Naive thymus-derived CD4-positive, alpha-beta T cell (primary cell): ENCODE results near the gene FCGR1A. TPM values are rescaled to one million over a fixed set of nuclear protein-coding genes. Genes with fewer than 3 reads are reported as not detected.
"Not testable (repeated sequence)": the region's sequence is repeated elsewhere in the genome, so short reads cannot be mapped to it uniquely, and the experiment has no call there.

Experiments used
- ATAC-seq: fragments of 150-1000 bp; cut with Tn5 transposase; 2 replicates; pipeline ENCODE4 v1.10.0; 2021; ENCODE audit warnings: mild to moderate bottlenecking, moderate library complexity
- CTCF ChIA-PET: fragments of 350-600 bp; sonication (Branson Sonifier 250); formaldehyde crosslinking; loops from one replicate; lab custom pipeline; 2021; ENCODE audit warnings: antibody characterized with exemption; lab: Charles Lee
- POLR2A ChIA-PET: fragments of 350-600 bp; sonication (Branson Sonifier 250); formaldehyde crosslinking; loops from one replicate; lab custom pipeline; 2021; ENCODE audit warnings: antibody characterized with exemption, inconsistent platforms; lab: Charles Lee
- DNase-seq, 9 donors: peaks; one replicate each; pipeline versions ENCODE4 v3.0.0 to v3.0.0-alpha.2; 2020 to 2022; ENCODE audit warnings: mixed read lengths in 1 of 9
- H3K27ac ChIP-seq: one replicate; pipeline ENCODE4 v1.7.0; 2013; ENCODE audit warnings: mild to moderate bottlenecking, low read depth, low read length, moderate library complexity
- H3K27me3 ChIP-seq, 2 donors: one replicate each; pipeline ENCODE4 v1.7.0; 2013; ENCODE audit warnings: low read length in 2 of 2, mild to moderate bottlenecking in 2 of 2, moderate library complexity in 2 of 2; ENCODE audit not compliant: control insufficient read depth in 2 of 2, insufficient read depth in 2 of 2
- H3K36me3 ChIP-seq, 3 experiments: 1 replicate in 2 of 3; 2 replicates in 1 of 3; pipeline ENCODE4 v1.7.0; 2013; ENCODE audit warnings: low read length in 3 of 3, mild to moderate bottlenecking in 3 of 3, moderate library complexity in 1 of 3; ENCODE audit not compliant: insufficient read depth in 3 of 3, control insufficient read depth in 2 of 3
- H3K4me1 ChIP-seq, 2 donors: one replicate each; pipeline ENCODE4 v1.7.0; 2013; ENCODE audit warnings: low read length in 2 of 2, mild to moderate bottlenecking in 2 of 2, moderate library complexity in 1 of 2; ENCODE audit not compliant: control insufficient read depth in 2 of 2, insufficient read depth in 2 of 2
- H3K4me3 ChIP-seq: 2 replicates; pipeline ENCODE4 v1.7.0; 2013; ENCODE audit warnings: mild to moderate bottlenecking, low read length
- H3K9me3 ChIP-seq, 3 experiments: 1 replicate in 2 of 3; 2 replicates in 1 of 3; pipeline ENCODE4 v1.7.0; 2013; ENCODE audit warnings: low read length in 3 of 3; ENCODE audit not compliant: control insufficient read depth in 2 of 3
- H3K27ac Mint-ChIP-seq, 9 donors: one replicate each; pipeline ENCODE4 v1.8.0; 2020 to 2022; ENCODE audit warnings: mixed read lengths in 9 of 9, mild to moderate bottlenecking in 8 of 9, moderate library complexity in 5 of 9, inconsistent platforms in 2 of 9
- H3K27me3 Mint-ChIP-seq, 5 donors: one replicate each; pipeline ENCODE4 v1.8.0; 2021 to 2022; ENCODE audit warnings: mixed read lengths in 5 of 5, mild to moderate bottlenecking in 1 of 5
- H3K36me3 Mint-ChIP-seq, 5 donors: one replicate each; pipeline ENCODE4 v1.8.0; 2020 to 2022; ENCODE audit warnings: mixed read lengths in 5 of 5, mild to moderate bottlenecking in 3 of 5, inconsistent platforms in 1 of 5
- H3K4me1 Mint-ChIP-seq, 7 donors: one replicate each; pipeline ENCODE4 v1.8.0; 2020 to 2022; ENCODE audit warnings: mixed read lengths in 7 of 7, mild to moderate bottlenecking in 3 of 7, inconsistent platforms in 1 of 7
- H3K4me3 Mint-ChIP-seq, 10 donors: one replicate each; pipeline ENCODE4 v1.8.0; 2020 to 2022; ENCODE audit warnings: mild to moderate bottlenecking in 10 of 10, mixed read lengths in 10 of 10, moderate library complexity in 6 of 10, inconsistent platforms in 2 of 10
- H3K9me3 Mint-ChIP-seq, 11 donors: one replicate each; pipeline ENCODE4 v1.8.0; 2020 to 2022; ENCODE audit warnings: mixed read lengths in 11 of 11, mild to moderate bottlenecking in 4 of 11, inconsistent platforms in 1 of 11, moderate library complexity in 1 of 11
- intact Hi-C, 2 donors: fragments of 100-400 bp; cut with micrococcal nuclease; formaldehyde crosslinking; loops; one replicate each; pipeline ENCODE4 v1.15.1; 2023
- polyA plus RNA-seq, 2 donors: library from polyadenylated mRNA; unstranded; fragments of 300-500 nt; fragmentation: Illumina TruSeq; gene quantifications; one replicate each; pipeline ENCODE4 v1.2.3, GENCODE V29; 2021
- total RNA-seq, 6 experiments: library from RNA in 5 of 6; stranded (reverse) in 5 of 6; gene quantifications; 1 replicate in 5 of 6; 2 replicates in 1 of 6; pipeline ENCODE4 v1.2.3 and lab custom pipeline; 2021 to 2026

Gene FCGR1A
- total and polyA plus RNA-seq, 7 experiments from 2014 or later = 0.21 to 14.4 (median 0.59) TPM; not detected in 4

- H3K4me3 ChIP-seq, H3K36me3 Mint-ChIP-seq, CTCF ChIA-PET, H3K27ac Mint-ChIP-seq, H3K4me1 ChIP-seq, POLR2A ChIA-PET, H3K9me3 ChIP-seq, H3K27me3 ChIP-seq, H3K36me3 ChIP-seq, intact Hi-C loops, H3K27ac ChIP-seq, H3K9me3 Mint-ChIP-seq: not testable (repeated sequence)
- Mint-ChIP-seq H3K4me1 (peaks cover 5 to 12% (median 11%) of the 10 kb centered on the region in 7 donors), H3K27me3 (peaks cover 0 to 14% (median 8%) of the 10 kb centered on the region in 5 donors), H3K4me3 (peak overlapping the region in 6 of 10 donors; percentile 41 to 86 (median 76))
- DNase-seq (peak in 3 of 9 donors; percentile 7 to 10 (median 10)), ATAC-seq (peak; percentile 42)
These were observed 35.8 kb upstream of the FCGR1A start for GRCh38 chr1:149746463-149747356.

- Mint-ChIP-seq H3K4me3 (peak overlapping the region; percentile 73 to 87 (median 80)), H3K27me3 (peaks cover 0 to 14% (median 8%) of the 10 kb centered on the region in 5 donors), H3K4me1 (peaks cover 5 to 12% (median 11%) of the 10 kb centered on the region in 7 donors)
- H3K4me1 ChIP-seq, CTCF ChIA-PET, DNase-seq, H3K27ac ChIP-seq, H3K27ac Mint-ChIP-seq, intact Hi-C loops, H3K36me3 ChIP-seq, H3K9me3 ChIP-seq, H3K9me3 Mint-ChIP-seq, POLR2A ChIA-PET, H3K36me3 Mint-ChIP-seq, H3K27me3 ChIP-seq, H3K4me3 ChIP-seq: not testable (repeated sequence)
- ATAC-seq = peak; percentile 57
These were observed 34.9 kb upstream of the FCGR1A start for GRCh38 chr1:149747359-149748143.

GRCh38 chr1:149748144-149748500, 34.4 kb upstream of the FCGR1A start:
- CTCF ChIA-PET, H3K4me3 ChIP-seq, intact Hi-C loops, H3K36me3 ChIP-seq, H3K36me3 Mint-ChIP-seq, H3K27ac ChIP-seq, H3K9me3 Mint-ChIP-seq, H3K9me3 ChIP-seq, DNase-seq, POLR2A ChIA-PET, H3K27me3 ChIP-seq, ATAC-seq, H3K4me1 ChIP-seq: not testable (repeated sequence)
- peak overlapping the region in 1 of 9 donors; percentile 64 for H3K27ac Mint-ChIP-seq
- H3K4me3 Mint-ChIP-seq = peak overlapping the region; percentile 73 to 87 (median 80)
- H3K27me3 Mint-ChIP-seq = peaks cover 0 to 14% (median 8%) of the 10 kb centered on the region in 5 donors
- H3K4me1 Mint-ChIP-seq = peaks cover 5 to 12% (median 11%) of the 10 kb centered on the region in 7 donors

DNA sequence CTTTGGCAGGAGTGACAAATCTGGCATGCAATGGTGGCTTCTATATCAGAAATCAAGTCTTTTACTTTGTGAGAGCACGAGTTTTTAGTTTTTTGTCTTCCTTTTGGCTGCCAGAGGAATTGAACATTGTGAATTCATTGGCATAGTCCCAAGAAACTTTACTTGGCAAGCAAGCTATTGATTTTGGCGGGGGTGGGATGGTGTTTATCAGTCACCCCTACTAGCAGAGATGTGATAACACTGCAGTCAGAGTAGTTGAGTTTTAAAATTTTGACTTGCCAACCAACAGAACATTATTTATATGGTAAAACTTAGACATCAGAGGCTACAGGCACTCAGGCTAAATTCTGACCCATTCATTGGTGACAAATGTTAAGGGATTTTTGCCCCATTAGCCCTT, 31.9 kb upstream of the FCGR1A start:
- H3K27ac Mint-ChIP-seq, POLR2A ChIA-PET, H3K4me1 ChIP-seq, H3K36me3 Mint-ChIP-seq, intact Hi-C loops, H3K36me3 ChIP-seq, CTCF ChIA-PET, H3K4me3 ChIP-seq, ATAC-seq, H3K4me3 Mint-ChIP-seq, H3K9me3 Mint-ChIP-seq, DNase-seq, H3K27ac ChIP-seq, H3K27me3 ChIP-seq, H3K9me3 ChIP-seq: not testable (repeated sequence)
- Mint-ChIP-seq H3K4me1 (peaks cover 5 to 12% (median 11%) of the 10 kb centered on the region in 7 donors), H3K27me3 (peaks cover 0 to 14% (median 8%) of the 10 kb centered on the region in 5 donors)

DNA sequence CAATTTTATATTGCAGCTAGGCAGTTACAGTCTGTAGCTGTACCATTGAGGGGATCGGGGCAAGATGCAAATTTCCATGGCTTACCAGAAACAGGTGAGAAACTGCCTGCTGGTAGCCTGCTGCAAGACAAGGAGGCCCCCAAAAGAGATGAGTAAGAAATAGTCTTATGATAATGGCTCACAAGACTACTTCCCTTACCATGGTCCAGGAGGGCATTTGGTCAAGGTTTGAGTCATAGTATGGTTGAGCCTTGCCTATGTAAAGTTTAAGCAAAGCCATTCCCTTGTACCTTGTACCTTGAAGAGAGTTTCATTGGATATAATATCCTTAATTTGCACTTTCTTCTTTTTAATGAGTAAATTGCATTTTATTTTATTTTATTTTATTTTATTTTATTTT, 30.3 kb upstream of the FCGR1A start:
- H3K27ac Mint-ChIP-seq, H3K27ac ChIP-seq, H3K36me3 ChIP-seq, H3K9me3 Mint-ChIP-seq, H3K27me3 ChIP-seq, ATAC-seq, H3K4me3 Mint-ChIP-seq, POLR2A ChIA-PET, DNase-seq, H3K4me3 ChIP-seq, H3K27me3 Mint-ChIP-seq, CTCF ChIA-PET, H3K4me1 ChIP-seq, H3K36me3 Mint-ChIP-seq, H3K9me3 ChIP-seq, intact Hi-C loops: not testable (repeated sequence)
- peaks cover 5 to 12% (median 11%) of the 10 kb centered on the region in 7 donors for H3K4me1 Mint-ChIP-seq

- H3K27me3 Mint-ChIP-seq, H3K27ac ChIP-seq, DNase-seq, H3K36me3 Mint-ChIP-seq, H3K9me3 Mint-ChIP-seq, H3K9me3 ChIP-seq, H3K27me3 ChIP-seq, H3K4me3 ChIP-seq, H3K4me3 Mint-ChIP-seq, H3K36me3 ChIP-seq, intact Hi-C loops, CTCF ChIA-PET, H3K27ac Mint-ChIP-seq, ATAC-seq, H3K4me1 Mint-ChIP-seq, POLR2A ChIA-PET, H3K4me1 ChIP-seq: not testable (repeated sequence)
These were observed 29.0 kb upstream of the FCGR1A start for GRCh38 chr1:149753466-149753865.
